Measurements from ENCODE around the gene PLEK2.

The PLEK2 gene

GRCh38 chr14:67357186-67357968, 54.6 kb downstream of the PLEK2 start:
- Histone ChIP-seq H3K4me3 (ENCODE audit: low read depth, low read length, poor library complexity, severe bottlenecking) (peak overlapping the region; percentile 2), H3K79me2 (ENCODE audit: insufficient read depth, low read length) (peaks cover 27% of the 10 kb centered on the region)

GRCh38 chr14:67352055-67352454, 59.9 kb downstream of the PLEK2 start:
- no peaks in the 10 kb centered on the region for H3K27me3 ChIP-seq (ENCODE audit: insufficient read depth, low read length)
- no peak overlapping the region for H2AFZ ChIP-seq (ENCODE audit: low read length)
- no peaks in the 10 kb centered on the region for H3F3A ChIP-seq (ENCODE audit: insufficient read depth, low read length)
- TF ChIP-seq CTCF (IDR thresholded peaks at IDR 0.05; ENCODE audit: low read length), result no peak
- TF ChIP-seq EZH2 (IDR thresholded peaks at IDR 0.05; ENCODE audit: borderline replicate concordance, low read length), result no peak
- H3K4me3 ChIP-seq (ENCODE audit: low read depth, low read length, poor library complexity, severe bottlenecking), result no peak overlapping the region
- H4K20me1 ChIP-seq (ENCODE audit: insufficient read depth, low read length), result no peaks in the 10 kb centered on the region
- no peaks in the 10 kb centered on the region for H3K9me3 ChIP-seq (ENCODE audit: low read length)
- H3K9me2 ChIP-seq (ENCODE audit: low read depth, low read length), result no peaks in the 10 kb centered on the region
- H3K79me2 ChIP-seq (ENCODE audit: insufficient read depth, low read length), result no peaks in the 10 kb centered on the region
- H3K4me2 ChIP-seq (ENCODE audit: low read length), result no peak overlapping the region
- H3K36me3 ChIP-seq (ENCODE audit: insufficient read depth, low read length), result peaks cover 22% of the 10 kb centered on the region; the same call in 1 of the 2 replicates
- H3K4me1 ChIP-seq (ENCODE audit: insufficient read depth, low read length, severe bottlenecking), result peaks cover 5% of the 10 kb centered on the region
- no peak overlapping the region for H3K9ac ChIP-seq (ENCODE audit: low read length)
- H3K27ac ChIP-seq (ENCODE audit: low read depth, low read length, poor library complexity, severe bottlenecking), result no peak overlapping the region

More at GRCh38 chr14:67357186-67357968, 54.6 kb downstream of the PLEK2 start:
- H4K20me1 ChIP-seq (ENCODE audit: insufficient read depth, low read length), result no peaks in the 10 kb centered on the region
- no peak overlapping the region for H2AFZ ChIP-seq (ENCODE audit: low read length)
- H3K9me3 ChIP-seq (ENCODE audit: low read length), result no peaks in the 10 kb centered on the region
- H3K9me2 ChIP-seq (ENCODE audit: low read depth, low read length), result no peaks in the 10 kb centered on the region
- TF ChIP-seq EZH2 (IDR thresholded peaks at IDR 0.05; ENCODE audit: borderline replicate concordance, low read length) (no peak), CTCF (IDR thresholded peaks at IDR 0.05; ENCODE audit: low read length) (no peak)
- no peaks in the 10 kb centered on the region for H3F3A ChIP-seq (ENCODE audit: insufficient read depth, low read length)
- no peaks in the 10 kb centered on the region for H3K27me3 ChIP-seq (ENCODE audit: insufficient read depth, low read length)
- peak overlapping the region; percentile 96; the same call in 1 of the 2 replicates for H3K4me2 ChIP-seq (ENCODE audit: low read length)
- peaks cover 43% of the 10 kb centered on the region for H3K4me1 ChIP-seq (ENCODE audit: insufficient read depth, low read length, severe bottlenecking)
- peak overlapping the region; percentile 71; the same call in 1 of the 2 replicates for H3K9ac ChIP-seq (ENCODE audit: low read length)
- peaks cover 7% of the 10 kb centered on the region; the same call in 1 of the 2 replicates for H3K36me3 ChIP-seq (ENCODE audit: insufficient read depth, low read length)
- H3K27ac ChIP-seq (ENCODE audit: low read depth, low read length, poor library complexity, severe bottlenecking), result no peak overlapping the region

- Histone ChIP-seq H3K4me3 (ENCODE audit: low read depth, low read length, poor library complexity, severe bottlenecking) (no peak overlapping the region), H2AFZ (ENCODE audit: low read length) (no peak overlapping the region), H3K79me2 (ENCODE audit: insufficient read depth, low read length) (no peaks in the 10 kb centered on the region), H3K36me3 (ENCODE audit: insufficient read depth, low read length) (peaks cover 34% of the 10 kb centered on the region; the same call in 1 of the 2 replicates), H3K4me2 (ENCODE audit: low read length) (no peak overlapping the region), H3K27ac (ENCODE audit: low read depth, low read length, poor library complexity, severe bottlenecking) (no peak overlapping the region), H3K9me3 (ENCODE audit: low read length) (no peaks in the 10 kb centered on the region), H4K20me1 (ENCODE audit: insufficient read depth, low read length) (no peaks in the 10 kb centered on the region), H3F3A (ENCODE audit: insufficient read depth, low read length) (no peaks in the 10 kb centered on the region), H3K9ac (ENCODE audit: low read length) (no peak overlapping the region), H3K4me1 (ENCODE audit: insufficient read depth, low read length, severe bottlenecking) (no peaks in the 10 kb centered on the region), H3K27me3 (ENCODE audit: insufficient read depth, low read length) (no peaks in the 10 kb centered on the region), H3K9me2 (ENCODE audit: low read depth, low read length) (no peaks in the 10 kb centered on the region)
- TF ChIP-seq EZH2 (IDR thresholded peaks at IDR 0.05; ENCODE audit: borderline replicate concordance, low read length) (no peak), CTCF (IDR thresholded peaks at IDR 0.05; ENCODE audit: low read length) (no peak)
These were observed 66.4 kb downstream of the PLEK2 start for GRCh38 chr14:67345583-67345982.
